ENCODE measurements around the gene CD300C. TPM values are rescaled to one million over a fixed set of nuclear protein-coding genes. Genes with fewer than 3 reads are reported as not detected.
"Not testable (repeated sequence)": the region's sequence is repeated elsewhere in the genome, so short reads cannot be mapped to it uniquely, and the experiment has no call there.

CD300C gene
- 0.32 and 0.41 TPM in 2 replicates for total RNA-seq

DNA sequence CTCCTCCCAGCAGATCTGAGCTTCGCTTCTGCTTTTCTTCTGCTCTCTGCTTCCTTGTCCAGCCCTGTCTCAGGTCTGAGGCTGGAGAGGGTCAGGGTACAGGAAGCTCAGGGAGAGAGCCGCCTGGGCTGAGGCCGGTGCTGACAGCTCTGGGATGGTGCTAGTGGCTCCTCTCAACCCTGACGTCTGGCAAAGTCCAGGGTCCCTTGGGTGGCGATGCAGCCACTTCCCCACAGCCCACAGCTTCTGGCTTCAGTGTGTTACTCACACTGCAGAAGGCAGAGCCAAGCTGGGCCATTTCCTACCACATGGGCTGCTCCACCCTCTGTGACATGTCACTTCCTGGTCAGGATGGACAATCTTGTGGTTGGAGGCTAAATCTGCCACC lies at the start of gene CD300C:
TSS of gene CD300C (minus strand) at position 273 of the 388 bp plus-strand sequence. CDS start 333 bp downstream, outside the sequence.
- DNase-seq (ENCODE audit: low spot score) = no peak
- H3K4me1 Mint-ChIP-seq (ENCODE audit: low read depth) = peaks cover 20% of the 10 kb centered on the region
- H3K4me3 Mint-ChIP-seq = no peak within 1 kb of the TSS
- no peak within 1 kb of the TSS for H3K27ac Mint-ChIP-seq
- no peaks in the 10 kb centered on the region for H3K36me3 Mint-ChIP-seq (ENCODE audit: low read depth)
- H3K9me3 Mint-ChIP-seq = no peaks in the 10 kb centered on the region
- H3K27me3 Mint-ChIP-seq (ENCODE audit: insufficient read depth) = peaks cover under 1% of the 10 kb centered on the region
- intact Hi-C loops (cut with micrococcal nuclease) = no loop called here

DNA sequence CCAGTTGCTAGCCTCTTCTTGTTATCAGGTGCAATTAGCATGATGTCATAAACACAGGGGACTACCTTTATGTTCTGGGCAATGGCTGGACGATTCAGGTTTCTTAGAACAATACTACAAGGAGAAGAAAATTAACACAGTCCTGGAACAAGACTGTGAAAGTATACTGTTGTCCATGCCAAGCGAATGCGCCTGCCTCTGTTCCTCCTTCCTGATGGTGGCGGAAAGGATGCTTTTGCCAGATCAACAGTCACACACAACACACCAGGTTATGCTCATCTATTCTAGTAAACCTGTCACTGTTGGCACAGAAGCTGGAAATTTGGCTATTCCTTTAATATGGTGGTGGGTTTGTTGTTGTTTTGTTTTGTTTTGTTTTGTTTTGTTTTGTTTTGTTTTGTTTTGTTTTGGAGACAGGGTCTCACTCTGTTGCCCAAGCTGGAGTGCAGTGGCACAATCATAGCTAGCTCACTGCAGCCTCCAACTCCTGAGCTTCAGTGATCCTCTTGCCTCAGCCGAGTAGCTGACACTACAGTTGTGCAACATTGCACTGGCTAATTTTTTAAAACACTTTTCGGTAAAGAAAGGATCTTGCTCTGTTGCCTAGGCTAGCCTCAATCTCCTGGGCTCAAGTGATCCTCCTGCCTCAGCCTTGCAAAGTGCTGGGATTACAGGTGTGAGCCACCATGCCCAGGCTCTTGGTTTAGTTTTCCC lies 49.3 kb upstream of the CD300C start:
- Mint-ChIP-seq H3K4me3 (no peak overlapping the region), H3K4me1 (ENCODE audit: low read depth) (peaks cover 24% of the 10 kb centered on the region), H3K27ac (no peak overlapping the region), H3K9me3 (no peaks in the 10 kb centered on the region), H3K36me3 (ENCODE audit: low read depth) (no peaks in the 10 kb centered on the region), H3K27me3 (ENCODE audit: insufficient read depth) (peaks cover 29% of the 10 kb centered on the region)
- intact Hi-C loops (cut with micrococcal nuclease) = no loop called here
- no peak for DNase-seq (ENCODE audit: low spot score)

DNA sequence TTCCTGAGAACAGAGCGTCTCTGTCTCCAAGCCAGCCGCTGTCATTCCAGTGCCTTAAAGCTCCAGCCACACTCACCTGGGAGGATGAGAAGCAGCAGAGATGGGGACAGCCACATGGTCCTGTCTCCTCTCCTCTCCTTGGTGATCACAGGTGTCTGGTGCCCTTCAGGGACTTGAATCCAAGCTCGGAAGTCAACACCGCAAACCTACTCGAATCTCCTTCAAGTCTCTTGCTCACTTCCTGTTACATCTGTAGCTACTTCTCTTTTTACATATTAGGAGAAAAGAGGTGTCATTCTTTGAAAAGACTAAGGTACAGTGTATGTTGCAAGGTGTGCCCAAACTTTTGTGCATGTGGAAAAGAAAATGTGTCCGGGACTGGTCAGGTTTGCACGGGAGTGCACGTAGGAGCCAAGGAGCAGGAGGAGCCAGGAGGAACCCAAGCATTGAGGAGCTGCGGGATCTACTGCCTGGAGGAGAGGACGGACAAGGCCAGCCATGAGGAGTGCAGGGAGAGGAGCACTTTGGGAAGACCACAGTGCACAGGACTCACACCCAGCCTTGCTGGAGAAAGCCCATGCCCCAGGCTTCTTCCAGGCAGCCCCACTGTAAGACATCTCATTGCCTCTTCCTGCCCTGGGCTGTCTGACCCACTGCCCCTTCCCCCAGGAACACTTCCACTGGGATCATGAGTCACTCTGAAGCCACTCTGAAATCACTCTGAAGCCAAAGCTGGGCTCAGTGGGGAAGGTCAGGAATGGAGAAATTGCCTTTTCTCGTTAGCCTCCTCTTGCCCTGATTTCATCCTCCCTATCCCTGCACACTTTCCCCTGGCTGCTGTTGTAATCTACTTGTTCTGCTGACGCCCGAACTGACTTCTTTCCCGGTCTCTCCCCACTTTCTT lies 46.4 kb upstream of the CD300C start, which contains the start of gene CD300LD:
TSS of gene CD300LD (minus strand) at position 197 of the 904 bp plus-strand sequence. CDS start at position 116, 81 bp downstream.
- no peak within 1 kb of the TSS for H3K4me3 Mint-ChIP-seq
- peaks cover 13% of the 10 kb centered on the region for H3K4me1 Mint-ChIP-seq (ENCODE audit: low read depth)
- H3K36me3 Mint-ChIP-seq (ENCODE audit: low read depth) = no peaks in the 10 kb centered on the region
- no peak within 1 kb of the TSS for H3K27ac Mint-ChIP-seq
- DNase-seq (ENCODE audit: low spot score) = no peak
- peaks cover 27% of the 10 kb centered on the region for H3K27me3 Mint-ChIP-seq (ENCODE audit: insufficient read depth)
- intact Hi-C loops (cut with micrococcal nuclease) = no loop called here
- H3K9me3 Mint-ChIP-seq = no peaks in the 10 kb centered on the region

DNA sequence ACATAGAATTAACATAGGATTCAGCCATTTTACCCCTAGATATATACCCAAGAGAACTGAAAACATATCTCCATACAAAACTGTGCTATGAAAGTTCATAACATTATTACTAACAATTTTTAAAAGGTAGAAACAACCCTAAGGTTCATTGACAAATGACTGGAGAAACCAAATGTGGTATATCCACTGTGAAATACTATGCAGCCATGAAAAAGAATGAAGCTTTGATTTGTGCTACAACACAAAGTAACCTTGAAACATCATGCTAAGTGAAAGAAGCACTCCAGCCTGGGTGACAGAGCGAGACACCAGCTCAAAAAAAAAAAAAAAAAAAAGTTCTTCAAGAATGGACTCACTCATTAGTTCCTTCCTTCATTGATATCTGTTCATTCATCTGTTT lies 45.6 kb upstream of the CD300C start:
- H3K9me3 Mint-ChIP-seq = no peaks in the 10 kb centered on the region
- H3K36me3 Mint-ChIP-seq (ENCODE audit: low read depth) = no peaks in the 10 kb centered on the region
- H3K4me3 Mint-ChIP-seq = no peak overlapping the region
- DNase-seq (ENCODE audit: low spot score) = no peak
- peaks cover 13% of the 10 kb centered on the region for H3K4me1 Mint-ChIP-seq (ENCODE audit: low read depth)
- H3K27me3 Mint-ChIP-seq (ENCODE audit: insufficient read depth) = peaks cover 24% of the 10 kb centered on the region
- intact Hi-C loops (cut with micrococcal nuclease) = no loop called here
- no peak overlapping the region for H3K27ac Mint-ChIP-seq

DNA sequence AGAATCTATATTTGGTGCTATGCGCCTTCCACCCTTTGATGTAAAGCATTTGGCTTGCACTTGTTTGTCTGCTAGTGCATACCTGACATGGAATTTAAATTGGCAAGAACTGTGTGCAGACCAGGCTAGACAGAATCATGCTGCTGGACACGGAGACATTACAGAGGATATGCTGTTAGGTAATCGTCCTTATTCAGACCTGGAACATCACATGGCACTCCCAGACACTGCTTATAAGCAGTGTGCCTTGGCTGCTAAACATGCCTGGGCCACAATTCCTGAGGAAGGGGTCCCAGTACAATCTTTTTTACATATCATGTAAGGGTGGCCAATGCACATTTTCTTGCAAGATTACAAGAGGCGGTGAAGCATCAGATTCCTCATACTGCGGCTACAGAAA lies 39.8 kb upstream of the CD300C start:
- no peak overlapping the region for H3K4me3 Mint-ChIP-seq
- no peaks in the 10 kb centered on the region for H3K4me1 Mint-ChIP-seq (ENCODE audit: low read depth)
- H3K27ac Mint-ChIP-seq = no peak overlapping the region
- H3K27me3 Mint-ChIP-seq (ENCODE audit: insufficient read depth) = peaks cover 24% of the 10 kb centered on the region
- no peaks in the 10 kb centered on the region for H3K36me3 Mint-ChIP-seq (ENCODE audit: low read depth)
- intact Hi-C loops (cut with micrococcal nuclease) = no loop called here
- H3K9me3 Mint-ChIP-seq = peaks cover 6% of the 10 kb centered on the region
- no peak for DNase-seq (ENCODE audit: low spot score)

DNA sequence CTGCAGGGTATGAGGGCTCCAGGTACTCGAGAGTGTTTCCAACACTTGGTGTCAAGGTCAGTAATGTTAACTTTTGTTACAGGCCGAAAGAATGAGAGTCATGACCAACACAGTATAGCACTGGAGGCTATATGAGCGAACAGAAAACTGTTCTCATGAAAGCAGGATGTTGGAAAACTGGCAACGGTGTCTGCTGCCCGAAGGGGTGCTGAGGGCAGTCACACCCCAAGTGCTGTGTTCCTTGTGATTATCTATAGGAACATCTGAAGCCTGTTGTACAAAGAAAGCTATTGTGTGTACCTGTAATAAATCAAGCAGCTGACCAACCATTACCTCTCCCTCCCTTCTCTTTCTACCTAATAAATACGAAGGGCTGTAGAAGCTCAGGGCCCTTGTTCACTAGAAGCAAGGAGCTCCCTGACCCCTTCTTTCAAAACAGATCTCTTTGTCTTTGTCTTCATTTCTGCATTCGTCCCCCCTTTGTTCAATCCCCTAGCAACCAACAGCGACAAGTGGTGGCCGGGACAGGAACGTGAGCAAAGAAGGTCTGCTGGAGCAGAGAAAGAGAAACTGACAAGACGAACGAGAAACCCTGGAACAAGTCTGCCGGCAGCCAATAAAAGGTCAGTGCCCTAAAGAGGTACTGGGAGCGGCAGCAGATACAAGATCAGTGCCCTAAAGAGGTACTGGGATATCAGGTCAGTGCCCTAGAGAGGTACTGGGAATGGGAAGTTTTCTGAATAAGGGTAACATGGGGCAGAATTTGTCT lies 38.6 kb upstream of the CD300C start:
- DNase-seq (ENCODE audit: low spot score) = no peak
- H3K27ac Mint-ChIP-seq = no peak overlapping the region
- peaks cover 24% of the 10 kb centered on the region for H3K27me3 Mint-ChIP-seq (ENCODE audit: insufficient read depth)
- intact Hi-C loops (cut with micrococcal nuclease) = no loop called here
- no peak overlapping the region for H3K4me3 Mint-ChIP-seq
- peaks cover 6% of the 10 kb centered on the region for H3K9me3 Mint-ChIP-seq
- H3K4me1 Mint-ChIP-seq (ENCODE audit: low read depth) = no peaks in the 10 kb centered on the region
- no peaks in the 10 kb centered on the region for H3K36me3 Mint-ChIP-seq (ENCODE audit: low read depth)

DNA sequence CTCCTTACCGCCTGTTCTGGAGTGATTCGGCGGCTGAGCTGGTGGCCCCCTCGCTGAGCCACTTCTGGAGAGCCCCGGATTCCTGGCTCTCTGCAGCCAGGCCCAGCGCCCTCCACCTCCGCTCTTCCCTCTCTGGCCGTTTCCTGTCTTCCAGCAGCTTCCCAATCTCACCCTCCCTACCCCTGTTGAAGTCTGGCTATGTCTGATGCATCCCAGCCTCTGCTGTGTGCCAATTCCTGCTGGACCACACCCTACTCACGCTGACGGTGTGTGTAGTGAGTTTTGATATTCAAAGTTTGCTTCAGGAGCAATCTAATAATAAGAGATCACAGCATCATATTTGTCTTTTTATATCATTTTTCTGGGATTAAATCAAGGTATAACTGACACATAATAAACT lies 36.7 kb upstream of the CD300C start:
- peaks cover 17% of the 10 kb centered on the region for H3K27me3 Mint-ChIP-seq (ENCODE audit: insufficient read depth)
- H3K27ac Mint-ChIP-seq = no peak overlapping the region
- no peak overlapping the region for H3K4me3 Mint-ChIP-seq
- no peak for DNase-seq (ENCODE audit: low spot score)
- H3K9me3 Mint-ChIP-seq = peaks cover 6% of the 10 kb centered on the region
- no peaks in the 10 kb centered on the region for H3K4me1 Mint-ChIP-seq (ENCODE audit: low read depth)
- intact Hi-C loops (cut with micrococcal nuclease) = no loop called here
- no peaks in the 10 kb centered on the region for H3K36me3 Mint-ChIP-seq (ENCODE audit: low read depth)

DNA sequence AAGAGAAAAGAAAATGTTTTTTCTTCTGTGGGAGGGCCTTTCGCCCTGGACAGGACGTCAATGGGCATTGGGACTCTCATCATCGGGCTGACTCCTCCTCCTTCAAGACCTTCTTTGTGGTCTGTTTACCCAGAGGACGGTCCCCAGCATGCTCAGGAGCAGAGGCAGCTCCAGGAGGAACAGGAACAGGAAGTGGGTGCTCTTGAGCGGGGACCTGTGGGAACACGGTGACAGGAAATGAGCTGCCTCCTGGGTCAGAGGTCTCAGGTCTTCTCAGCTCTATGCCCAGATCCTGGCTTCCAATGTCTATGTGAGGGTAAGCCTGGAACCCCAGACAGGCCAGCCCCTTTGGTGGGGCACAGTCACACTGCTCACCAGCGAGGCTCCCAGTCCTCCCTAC lies 34.0 kb upstream of the CD300C start:
- Mint-ChIP-seq H3K4me3 (no peak overlapping the region), H3K27me3 (ENCODE audit: insufficient read depth) (peaks cover 10% of the 10 kb centered on the region), H3K9me3 (peaks cover 2% of the 10 kb centered on the region), H3K27ac (no peak overlapping the region), H3K4me1 (ENCODE audit: low read depth) (no peaks in the 10 kb centered on the region), H3K36me3 (ENCODE audit: low read depth) (no peaks in the 10 kb centered on the region)
- DNase-seq (ENCODE audit: low spot score) = no peak
- intact Hi-C loops (cut with micrococcal nuclease) = no loop called here

DNA sequence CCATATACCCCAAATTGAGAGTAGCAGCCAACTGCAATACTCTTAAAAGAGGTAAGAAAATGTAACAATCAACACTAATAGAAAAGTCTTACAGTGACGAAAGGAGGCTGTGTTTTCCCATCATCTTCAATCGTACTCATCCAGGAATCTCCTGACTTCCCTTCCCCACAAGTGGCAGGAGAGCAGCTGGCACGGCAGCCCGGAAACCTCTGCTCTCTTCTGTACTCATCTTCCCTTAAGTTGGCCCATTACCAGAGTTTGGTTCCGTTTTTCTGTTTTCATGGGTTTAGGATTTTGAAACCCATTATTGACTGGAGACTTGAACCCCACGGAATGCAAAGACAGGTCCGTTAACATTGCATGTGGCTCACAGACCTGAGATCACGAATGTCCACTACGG lies 33.1 kb upstream of the CD300C start:
- no peak for DNase-seq (ENCODE audit: low spot score)
- H3K4me3 Mint-ChIP-seq = no peak overlapping the region
- H3K27ac Mint-ChIP-seq = no peak overlapping the region
- peaks cover 10% of the 10 kb centered on the region for H3K27me3 Mint-ChIP-seq (ENCODE audit: insufficient read depth)
- intact Hi-C loops (cut with micrococcal nuclease) = no loop called here
- no peaks in the 10 kb centered on the region for H3K9me3 Mint-ChIP-seq
- H3K4me1 Mint-ChIP-seq (ENCODE audit: low read depth) = no peaks in the 10 kb centered on the region
- H3K36me3 Mint-ChIP-seq (ENCODE audit: low read depth) = no peaks in the 10 kb centered on the region

DNA sequence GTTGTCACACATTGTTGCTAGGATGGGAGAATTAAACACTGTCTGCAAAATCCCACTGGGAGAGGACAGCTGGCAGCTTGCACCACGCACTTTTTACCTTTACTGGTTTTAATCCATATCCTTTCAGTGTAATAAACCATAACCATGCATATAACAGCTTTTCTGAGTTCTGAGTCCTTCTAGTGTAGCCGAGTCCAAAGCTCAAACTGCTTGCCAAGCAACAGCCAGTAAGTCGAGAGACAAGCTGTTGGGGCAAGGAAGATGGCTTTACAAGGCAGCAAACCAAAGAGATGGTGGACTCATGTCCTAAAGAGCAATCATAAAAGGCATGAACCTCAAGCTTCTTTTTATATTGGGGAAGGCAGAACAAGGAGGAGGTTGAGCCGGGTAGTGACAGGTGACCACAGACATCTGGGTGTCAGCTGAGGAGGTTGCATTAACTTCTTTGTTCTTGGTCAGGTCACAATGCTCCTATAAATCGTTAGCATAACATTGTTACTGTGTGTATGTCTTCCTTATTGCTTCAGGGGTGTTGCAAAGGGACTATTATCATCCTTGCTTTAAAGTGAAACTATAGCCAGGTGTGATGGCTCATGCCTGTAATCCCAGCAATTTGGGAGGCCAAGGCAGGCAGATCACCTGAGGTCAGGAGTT lies 28.7 kb upstream of the CD300C start:
- Mint-ChIP-seq H3K4me3 (no peak overlapping the region), H3K27ac (no peak overlapping the region), H3K4me1 (ENCODE audit: low read depth) (peaks cover 1% of the 10 kb centered on the region), H3K27me3 (ENCODE audit: insufficient read depth) (peaks cover 8% of the 10 kb centered on the region), H3K9me3 (no peaks in the 10 kb centered on the region), H3K36me3 (ENCODE audit: low read depth) (no peaks in the 10 kb centered on the region)
- intact Hi-C loops (cut with micrococcal nuclease) = no loop called here
- no peak for DNase-seq (ENCODE audit: low spot score)

DNA sequence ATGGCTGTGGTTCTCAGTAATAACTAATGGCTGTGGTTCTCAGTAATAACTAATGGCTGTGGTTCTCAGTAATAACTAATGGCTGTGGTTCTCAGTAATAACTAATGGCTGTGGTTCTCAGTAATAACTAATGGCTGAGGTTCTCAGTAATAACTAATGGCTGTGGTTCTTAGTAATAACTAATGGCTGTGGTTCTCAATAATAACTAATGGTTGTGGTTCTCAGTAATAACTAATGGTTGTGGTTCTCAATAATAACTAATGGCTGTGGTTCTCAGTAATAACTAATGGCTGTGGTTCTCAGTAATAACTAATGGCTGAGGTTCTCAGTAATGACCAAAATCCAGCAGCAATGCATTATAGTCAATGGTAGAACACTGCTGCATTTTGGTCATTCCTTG lies 27.7 kb upstream of the CD300C start:
- H3K9me3 Mint-ChIP-seq; H3K27ac Mint-ChIP-seq; DNase-seq (ENCODE audit: low spot score); H3K36me3 Mint-ChIP-seq (ENCODE audit: low read depth); intact Hi-C loops (cut with micrococcal nuclease); H3K4me3 Mint-ChIP-seq: not testable (repeated sequence)
- peaks cover 10% of the 10 kb centered on the region for H3K27me3 Mint-ChIP-seq (ENCODE audit: insufficient read depth)
- peaks cover 11% of the 10 kb centered on the region for H3K4me1 Mint-ChIP-seq (ENCODE audit: low read depth)

DNA sequence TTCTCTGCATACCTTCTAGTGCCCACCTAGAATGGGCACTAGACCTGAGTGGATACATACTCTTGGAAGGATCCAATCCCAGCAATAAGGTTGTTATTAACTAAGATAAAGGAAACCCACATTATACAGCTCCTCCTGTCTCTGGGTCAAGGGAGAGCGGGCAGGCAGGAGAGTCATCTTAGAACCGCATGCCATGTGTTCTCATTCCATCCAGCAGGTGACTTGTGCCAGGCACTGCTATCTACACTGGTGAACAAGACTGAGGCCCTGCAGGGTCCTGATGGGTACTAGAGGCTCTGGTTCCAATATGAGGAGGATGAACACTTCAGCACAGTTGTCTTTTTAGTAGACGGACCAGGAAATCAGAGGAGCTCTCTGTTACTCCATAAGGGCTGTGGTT lies 27.3 kb upstream of the CD300C start:
- H3K4me1 Mint-ChIP-seq (ENCODE audit: low read depth) = peaks cover 13% of the 10 kb centered on the region
- H3K27ac Mint-ChIP-seq = no peak overlapping the region
- no peaks in the 10 kb centered on the region for H3K36me3 Mint-ChIP-seq (ENCODE audit: low read depth)
- H3K4me3 Mint-ChIP-seq = no peak overlapping the region
- peaks cover 10% of the 10 kb centered on the region for H3K27me3 Mint-ChIP-seq (ENCODE audit: insufficient read depth)
- intact Hi-C loops (cut with micrococcal nuclease) = no loop called here
- no peaks in the 10 kb centered on the region for H3K9me3 Mint-ChIP-seq
- DNase-seq (ENCODE audit: low spot score) = no peak

Measured in activated T-helper 1 cell treated with anti-CD3 and anti-CD28 coated beads, Interleukin-12 subunit alpha, Interleukin-12 subunit beta, Interleukin-2, Interleukin-4 antibody, amounts not matched to agents 30 ng/mL and 10 ng/mL and 1 ng/mL, durations not matched to agents 14 hours and 24 hours and 36 hours (primary cell).